ENCODE measurements around the gene EBLN1. TPM values are rescaled to one million over a fixed set of nuclear protein-coding genes. Genes with fewer than 3 reads are reported as not detected.

Gene EBLN1
- total and polyA plus RNA-seq, 4 donors: not detected

DNA sequence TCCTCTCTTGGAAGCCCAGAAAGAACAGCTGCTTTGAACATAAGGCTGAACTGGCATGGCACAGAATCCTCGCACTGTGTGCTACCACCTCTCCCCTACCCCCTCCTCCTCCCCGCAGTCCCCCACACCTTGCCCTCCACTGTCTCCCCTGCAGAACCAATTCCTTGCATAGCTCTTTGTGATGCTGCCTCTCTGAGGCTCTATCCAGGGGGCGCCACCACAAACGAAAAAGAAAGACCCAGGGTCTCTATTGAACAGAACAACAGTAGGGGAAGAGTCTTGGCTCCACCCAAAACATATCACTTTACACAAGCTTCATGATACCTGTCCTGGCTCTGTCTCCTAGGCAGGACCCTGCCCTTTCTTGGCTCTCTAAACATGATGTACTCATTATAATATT, 26.2 kb upstream of the EBLN1 start (continued):
- TF ChIP-seq, protein P1, sequence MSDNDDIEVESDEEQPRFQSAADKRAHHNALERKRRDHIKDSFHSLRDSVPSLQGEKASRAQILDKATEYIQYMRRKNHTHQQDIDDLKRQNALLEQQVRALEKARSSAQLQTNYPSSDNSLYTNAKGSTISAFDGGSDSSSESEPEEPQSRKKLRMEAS (IDR thresholded peaks at IDR 0.05): no peak
- TF ChIP-seq EGR1 (IDR thresholded peaks at IDR 0.05; ENCODE audit: low read depth in 2 of 2) (no peak), RXRA (IDR thresholded peaks at IDR 0.05) (no peak)

DNA sequence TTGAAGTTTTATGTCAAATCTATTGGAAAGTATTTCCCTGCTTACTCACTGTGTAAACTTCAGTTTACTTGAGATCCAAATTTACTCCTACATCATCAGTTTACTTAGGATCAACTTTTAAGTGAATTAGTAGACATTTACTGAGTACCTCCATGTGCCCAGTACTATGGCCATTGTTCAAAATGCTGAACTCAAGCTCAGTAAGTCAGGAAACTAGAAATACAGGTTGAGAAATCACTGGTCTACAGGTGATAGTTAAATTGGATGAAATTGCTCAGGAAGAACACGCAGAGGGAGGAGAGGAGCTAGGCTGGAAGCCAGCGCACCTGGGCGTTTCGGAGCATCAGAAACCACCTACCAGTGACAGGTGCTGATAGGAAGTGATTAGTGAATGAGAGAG, 25.5 kb upstream of the EBLN1 start:
- no peak overlapping the region for H3K9ac ChIP-seq (ENCODE audit: low read depth in 1 of 2, low read length in 2 of 2)
- H3K27me3 ChIP-seq (ENCODE audit: control insufficient read depth in 4 of 4, insufficient read depth in 4 of 4, low read length in 3 of 4): peaks cover 0 to 10% (median 1%) of the 10 kb centered on the region in 4 donors
- no peak for TF ChIP-seq SP1 (IDR thresholded peaks at IDR 0.05)
- TF ChIP-seq, protein P2, sequence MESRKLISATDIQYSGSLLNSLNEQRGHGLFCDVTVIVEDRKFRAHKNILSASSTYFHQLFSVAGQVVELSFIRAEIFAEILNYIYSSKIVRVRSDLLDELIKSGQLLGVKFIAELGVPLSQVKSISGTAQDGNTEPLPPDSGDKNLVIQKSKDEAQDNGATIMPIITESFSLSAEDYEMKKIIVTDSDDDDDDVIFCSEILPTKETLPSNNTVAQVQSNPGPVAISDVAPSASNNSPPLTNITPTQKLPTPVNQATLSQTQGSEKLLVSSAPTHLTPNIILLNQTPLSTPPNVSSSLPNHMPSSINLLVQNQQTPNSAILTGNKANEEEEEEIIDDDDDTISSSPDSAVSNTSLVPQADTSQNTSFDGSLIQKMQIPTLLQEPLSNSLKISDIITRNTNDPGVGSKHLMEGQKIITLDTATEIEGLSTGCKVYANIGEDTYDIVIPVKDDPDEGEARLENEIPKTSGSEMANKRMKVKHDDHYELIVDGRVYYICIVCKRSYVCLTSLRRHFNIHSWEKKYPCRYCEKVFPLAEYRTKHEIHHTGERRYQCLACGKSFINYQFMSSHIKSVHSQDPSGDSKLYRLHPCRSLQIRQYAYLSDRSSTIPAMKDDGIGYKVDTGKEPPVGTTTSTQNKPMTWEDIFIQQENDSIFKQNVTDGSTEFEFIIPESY (IDR thresholded peaks at IDR 0.05): no peak
- TF ChIP-seq, protein P3, sequence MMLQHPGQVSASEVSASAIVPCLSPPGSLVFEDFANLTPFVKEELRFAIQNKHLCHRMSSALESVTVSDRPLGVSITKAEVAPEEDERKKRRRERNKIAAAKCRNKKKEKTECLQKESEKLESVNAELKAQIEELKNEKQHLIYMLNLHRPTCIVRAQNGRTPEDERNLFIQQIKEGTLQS (IDR thresholded peaks at IDR 0.05): no peak
- TF ChIP-seq RAD21 (IDR thresholded peaks at IDR 0.05): no peak
- TF ChIP-seq, protein P4, sequence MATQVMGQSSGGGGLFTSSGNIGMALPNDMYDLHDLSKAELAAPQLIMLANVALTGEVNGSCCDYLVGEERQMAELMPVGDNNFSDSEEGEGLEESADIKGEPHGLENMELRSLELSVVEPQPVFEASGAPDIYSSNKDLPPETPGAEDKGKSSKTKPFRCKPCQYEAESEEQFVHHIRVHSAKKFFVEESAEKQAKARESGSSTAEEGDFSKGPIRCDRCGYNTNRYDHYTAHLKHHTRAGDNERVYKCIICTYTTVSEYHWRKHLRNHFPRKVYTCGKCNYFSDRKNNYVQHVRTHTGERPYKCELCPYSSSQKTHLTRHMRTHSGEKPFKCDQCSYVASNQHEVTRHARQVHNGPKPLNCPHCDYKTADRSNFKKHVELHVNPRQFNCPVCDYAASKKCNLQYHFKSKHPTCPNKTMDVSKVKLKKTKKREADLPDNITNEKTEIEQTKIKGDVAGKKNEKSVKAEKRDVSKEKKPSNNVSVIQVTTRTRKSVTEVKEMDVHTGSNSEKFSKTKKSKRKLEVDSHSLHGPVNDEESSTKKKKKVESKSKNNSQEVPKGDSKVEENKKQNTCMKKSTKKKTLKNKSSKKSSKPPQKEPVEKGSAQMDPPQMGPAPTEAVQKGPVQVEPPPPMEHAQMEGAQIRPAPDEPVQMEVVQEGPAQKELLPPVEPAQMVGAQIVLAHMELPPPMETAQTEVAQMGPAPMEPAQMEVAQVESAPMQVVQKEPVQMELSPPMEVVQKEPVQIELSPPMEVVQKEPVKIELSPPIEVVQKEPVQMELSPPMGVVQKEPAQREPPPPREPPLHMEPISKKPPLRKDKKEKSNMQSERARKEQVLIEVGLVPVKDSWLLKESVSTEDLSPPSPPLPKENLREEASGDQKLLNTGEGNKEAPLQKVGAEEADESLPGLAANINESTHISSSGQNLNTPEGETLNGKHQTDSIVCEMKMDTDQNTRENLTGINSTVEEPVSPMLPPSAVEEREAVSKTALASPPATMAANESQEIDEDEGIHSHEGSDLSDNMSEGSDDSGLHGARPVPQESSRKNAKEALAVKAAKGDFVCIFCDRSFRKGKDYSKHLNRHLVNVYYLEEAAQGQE (IDR thresholded peaks at IDR 0.05): no peak
- no peak for TF ChIP-seq FOXA1 (IDR thresholded peaks at IDR 0.05)
- TF ChIP-seq, protein P1 (IDR thresholded peaks at IDR 0.05): no peak
- TF ChIP-seq RXRA (IDR thresholded peaks at IDR 0.05): no peak
- no peak for TF ChIP-seq FOXA2 (IDR thresholded peaks at IDR 0.05)
- no peak for TF ChIP-seq NR2F2 (IDR thresholded peaks at IDR 0.05)
- TF ChIP-seq, protein P5, sequence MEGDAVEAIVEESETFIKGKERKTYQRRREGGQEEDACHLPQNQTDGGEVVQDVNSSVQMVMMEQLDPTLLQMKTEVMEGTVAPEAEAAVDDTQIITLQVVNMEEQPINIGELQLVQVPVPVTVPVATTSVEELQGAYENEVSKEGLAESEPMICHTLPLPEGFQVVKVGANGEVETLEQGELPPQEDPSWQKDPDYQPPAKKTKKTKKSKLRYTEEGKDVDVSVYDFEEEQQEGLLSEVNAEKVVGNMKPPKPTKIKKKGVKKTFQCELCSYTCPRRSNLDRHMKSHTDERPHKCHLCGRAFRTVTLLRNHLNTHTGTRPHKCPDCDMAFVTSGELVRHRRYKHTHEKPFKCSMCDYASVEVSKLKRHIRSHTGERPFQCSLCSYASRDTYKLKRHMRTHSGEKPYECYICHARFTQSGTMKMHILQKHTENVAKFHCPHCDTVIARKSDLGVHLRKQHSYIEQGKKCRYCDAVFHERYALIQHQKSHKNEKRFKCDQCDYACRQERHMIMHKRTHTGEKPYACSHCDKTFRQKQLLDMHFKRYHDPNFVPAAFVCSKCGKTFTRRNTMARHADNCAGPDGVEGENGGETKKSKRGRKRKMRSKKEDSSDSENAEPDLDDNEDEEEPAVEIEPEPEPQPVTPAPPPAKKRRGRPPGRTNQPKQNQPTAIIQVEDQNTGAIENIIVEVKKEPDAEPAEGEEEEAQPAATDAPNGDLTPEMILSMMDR (IDR thresholded peaks at IDR 0.05; ENCODE audit: low read depth, low read length, missing input control): no peak
- no peak for TF ChIP-seq YY1 (IDR thresholded peaks at IDR 0.05)
- no peak for TF ChIP-seq GABPA (IDR thresholded peaks at IDR 0.05 in 1 of 2, conservative IDR thresholded peaks at IDR 0.05 in 1 of 2)
- no peak for TF ChIP-seq HNF4A (conservative IDR thresholded peaks at IDR 0.05)
- no peak for TF ChIP-seq TAF1 (conservative IDR thresholded peaks at IDR 0.05)
- no peak for TF ChIP-seq EGR1 (IDR thresholded peaks at IDR 0.05; ENCODE audit: low read depth in 2 of 2)
- TF ChIP-seq HNF4G (IDR thresholded peaks at IDR 0.05): no peak
- DNase-seq (ENCODE audit: low spot score): no peak
- H3K4me1 ChIP-seq (ENCODE audit: control insufficient read depth in 4 of 4, insufficient read depth in 4 of 4, low read length in 3 of 4): no peaks in the 10 kb centered on the region
- H3K36me3 ChIP-seq (ENCODE audit: control insufficient read depth in 4 of 4, insufficient read depth in 3 of 4, low read depth in 1 of 4, low read length in 3 of 4): no peaks in the 10 kb centered on the region
- WGBS: 59% methylated on average over 4 of the region's 4 CpGs
- H3K4me3 ChIP-seq (ENCODE audit: low read depth in 1 of 3, low read length in 3 of 3): no peak overlapping the region
- no peaks in the 10 kb centered on the region for H3K9me3 ChIP-seq (ENCODE audit: control insufficient read depth in 4 of 4, low read length in 3 of 4)
- no peak overlapping the region for H3K27ac ChIP-seq (ENCODE audit: low read depth in 1 of 2, low read length in 2 of 2)
